ENCODE results near the gene CDH13. TPM values are rescaled to one million over a fixed set of nuclear protein-coding genes. Genes with fewer than 3 reads are reported as not detected.

CDH13 gene
- total and polyA plus RNA-seq, 2 experiments from 2014 or later = 1.6 to 4.4 TPM

DNA sequence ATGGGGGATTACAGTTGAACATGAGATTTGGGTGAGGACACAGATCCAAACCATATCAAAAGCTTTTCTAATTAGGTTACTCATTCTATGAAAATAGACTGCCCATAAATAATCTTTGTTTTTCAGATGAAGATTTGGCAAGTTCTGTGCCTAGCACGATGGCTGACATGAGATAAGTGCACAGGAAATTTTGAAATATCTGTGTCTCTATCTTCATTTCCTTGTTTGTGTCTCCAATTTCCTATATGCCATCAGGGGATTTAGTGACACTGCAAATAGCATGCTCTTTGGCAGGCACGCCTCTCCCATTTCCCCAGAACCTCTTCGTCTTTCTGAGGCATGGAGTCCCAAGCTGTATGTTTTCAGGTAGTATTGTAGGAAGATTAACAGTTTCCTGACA lies 544.6 kb downstream of the CDH13 start:
- Mint-ChIP-seq H3K36me3 (ENCODE audit: low read depth) (no peaks in the 10 kb centered on the region), H3K27ac (no peak overlapping the region), H3K27me3 (ENCODE audit: insufficient read depth, low read depth, poor library complexity) (no peaks in the 10 kb centered on the region), H3K4me1 (no peaks in the 10 kb centered on the region), H3K4me3 (no peak overlapping the region), H3K9me3 (no peaks in the 10 kb centered on the region)
- no peak overlapping the region for H3K4me2 ChIP-seq
- no peaks in the 10 kb centered on the region for H3K36me3 ChIP-seq (ENCODE audit: insufficient read depth)
- H3K4me1 ChIP-seq (ENCODE audit: insufficient read depth) = no peaks in the 10 kb centered on the region
- no peak overlapping the region for H3K27ac ChIP-seq (ENCODE audit: low read depth)
- TF ChIP-seq JUNB (IDR thresholded peaks at IDR 0.05; ENCODE audit: unreplicated experiment) = no peak
- TF ChIP-seq ETS1 (IDR thresholded peaks at IDR 0.05) = no peak
- no peak for TF ChIP-seq EZH2phosphoT487 (IDR thresholded peaks at IDR 0.05; ENCODE audit: unreplicated experiment)
- TF ChIP-seq, protein P1, sequence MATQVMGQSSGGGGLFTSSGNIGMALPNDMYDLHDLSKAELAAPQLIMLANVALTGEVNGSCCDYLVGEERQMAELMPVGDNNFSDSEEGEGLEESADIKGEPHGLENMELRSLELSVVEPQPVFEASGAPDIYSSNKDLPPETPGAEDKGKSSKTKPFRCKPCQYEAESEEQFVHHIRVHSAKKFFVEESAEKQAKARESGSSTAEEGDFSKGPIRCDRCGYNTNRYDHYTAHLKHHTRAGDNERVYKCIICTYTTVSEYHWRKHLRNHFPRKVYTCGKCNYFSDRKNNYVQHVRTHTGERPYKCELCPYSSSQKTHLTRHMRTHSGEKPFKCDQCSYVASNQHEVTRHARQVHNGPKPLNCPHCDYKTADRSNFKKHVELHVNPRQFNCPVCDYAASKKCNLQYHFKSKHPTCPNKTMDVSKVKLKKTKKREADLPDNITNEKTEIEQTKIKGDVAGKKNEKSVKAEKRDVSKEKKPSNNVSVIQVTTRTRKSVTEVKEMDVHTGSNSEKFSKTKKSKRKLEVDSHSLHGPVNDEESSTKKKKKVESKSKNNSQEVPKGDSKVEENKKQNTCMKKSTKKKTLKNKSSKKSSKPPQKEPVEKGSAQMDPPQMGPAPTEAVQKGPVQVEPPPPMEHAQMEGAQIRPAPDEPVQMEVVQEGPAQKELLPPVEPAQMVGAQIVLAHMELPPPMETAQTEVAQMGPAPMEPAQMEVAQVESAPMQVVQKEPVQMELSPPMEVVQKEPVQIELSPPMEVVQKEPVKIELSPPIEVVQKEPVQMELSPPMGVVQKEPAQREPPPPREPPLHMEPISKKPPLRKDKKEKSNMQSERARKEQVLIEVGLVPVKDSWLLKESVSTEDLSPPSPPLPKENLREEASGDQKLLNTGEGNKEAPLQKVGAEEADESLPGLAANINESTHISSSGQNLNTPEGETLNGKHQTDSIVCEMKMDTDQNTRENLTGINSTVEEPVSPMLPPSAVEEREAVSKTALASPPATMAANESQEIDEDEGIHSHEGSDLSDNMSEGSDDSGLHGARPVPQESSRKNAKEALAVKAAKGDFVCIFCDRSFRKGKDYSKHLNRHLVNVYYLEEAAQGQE (IDR thresholded peaks at IDR 0.05; ENCODE audit: unreplicated experiment) = no peak
- DNase-seq (ENCODE audit: low spot score) (no peak), ATAC-seq (no peak)
- no peaks in the 10 kb centered on the region for H4K20me1 ChIP-seq (replicated peaks; ENCODE audit: insufficient read depth)
- H3K9me2 ChIP-seq (ENCODE audit: insufficient read depth) = no peaks in the 10 kb centered on the region
- no peaks in the 10 kb centered on the region for H3K79me2 ChIP-seq (replicated peaks; ENCODE audit: insufficient read depth)
- H3F3A ChIP-seq (replicated peaks; ENCODE audit: low read depth) = no peaks in the 10 kb centered on the region
- no peak overlapping the region for H2AFZ ChIP-seq
- H3K4me3 ChIP-seq = no peak overlapping the region
- no peaks in the 10 kb centered on the region for H3K27me3 ChIP-seq (ENCODE audit: insufficient read depth)

GRCh38 chr16:83174671-83175070 lies 547.9 kb downstream of the CDH13 start:
- TF ChIP-seq EZH2 (IDR thresholded peaks at IDR 0.05; ENCODE audit: low read depth, unreplicated experiment) = no peak
- TF ChIP-seq, protein P2, sequence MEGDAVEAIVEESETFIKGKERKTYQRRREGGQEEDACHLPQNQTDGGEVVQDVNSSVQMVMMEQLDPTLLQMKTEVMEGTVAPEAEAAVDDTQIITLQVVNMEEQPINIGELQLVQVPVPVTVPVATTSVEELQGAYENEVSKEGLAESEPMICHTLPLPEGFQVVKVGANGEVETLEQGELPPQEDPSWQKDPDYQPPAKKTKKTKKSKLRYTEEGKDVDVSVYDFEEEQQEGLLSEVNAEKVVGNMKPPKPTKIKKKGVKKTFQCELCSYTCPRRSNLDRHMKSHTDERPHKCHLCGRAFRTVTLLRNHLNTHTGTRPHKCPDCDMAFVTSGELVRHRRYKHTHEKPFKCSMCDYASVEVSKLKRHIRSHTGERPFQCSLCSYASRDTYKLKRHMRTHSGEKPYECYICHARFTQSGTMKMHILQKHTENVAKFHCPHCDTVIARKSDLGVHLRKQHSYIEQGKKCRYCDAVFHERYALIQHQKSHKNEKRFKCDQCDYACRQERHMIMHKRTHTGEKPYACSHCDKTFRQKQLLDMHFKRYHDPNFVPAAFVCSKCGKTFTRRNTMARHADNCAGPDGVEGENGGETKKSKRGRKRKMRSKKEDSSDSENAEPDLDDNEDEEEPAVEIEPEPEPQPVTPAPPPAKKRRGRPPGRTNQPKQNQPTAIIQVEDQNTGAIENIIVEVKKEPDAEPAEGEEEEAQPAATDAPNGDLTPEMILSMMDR (conservative IDR thresholded peaks at IDR 0.05; ENCODE audit: low read depth in 2 of 2) = no peak
- no peaks in the 10 kb centered on the region for H3K4me1 Mint-ChIP-seq
- no peak for DNase-seq (ENCODE audit: low spot score)

More at GRCh38 chr16:83174671-83175070, 547.9 kb downstream of the CDH13 start:
- Histone ChIP-seq H3K9me2 (ENCODE audit: insufficient read depth) (no peaks in the 10 kb centered on the region), H3K27me3 (ENCODE audit: insufficient read depth) (no peaks in the 10 kb centered on the region), H2AFZ (no peak overlapping the region), H3F3A (replicated peaks; ENCODE audit: low read depth) (no peaks in the 10 kb centered on the region), H3K4me1 (ENCODE audit: insufficient read depth) (no peaks in the 10 kb centered on the region), H3K4me2 (no peak overlapping the region), H3K79me2 (replicated peaks; ENCODE audit: insufficient read depth) (no peaks in the 10 kb centered on the region), H3K27ac (ENCODE audit: low read depth) (no peak overlapping the region), H4K20me1 (replicated peaks; ENCODE audit: insufficient read depth) (no peaks in the 10 kb centered on the region), H3K4me3 (no peak overlapping the region), H3K36me3 (ENCODE audit: insufficient read depth) (no peaks in the 10 kb centered on the region)
- ATAC-seq = no peak
- no peaks in the 10 kb centered on the region for H3K36me3 Mint-ChIP-seq (ENCODE audit: low read depth)
- H3K9me3 Mint-ChIP-seq = no peaks in the 10 kb centered on the region
- H3K27me3 Mint-ChIP-seq (ENCODE audit: insufficient read depth, low read depth, poor library complexity) = no peaks in the 10 kb centered on the region
- H3K4me3 Mint-ChIP-seq = no peak overlapping the region
- no peak overlapping the region for H3K27ac Mint-ChIP-seq

All from GM23338 (cell line).